A172 (cell line): ENCODE measurements around the gene METTL9. TPM values are rescaled to one million over a fixed set of nuclear protein-coding genes. Genes with fewer than 3 reads are reported as not detected.
"Not testable (repeated sequence)": the region's sequence is repeated elsewhere in the genome, so short reads cannot be mapped to it uniquely, and the experiment has no call there.

Experiments used
- DNase-seq: peaks from one replicate; pipeline ENCODE4 v3.0.0-alpha.2; 2015; ENCODE audit warnings: low spot score
- total RNA-seq: library from RNA; depleted of rRNA; stranded (reverse); fragments of >200 nt; shearing (Covaris generic); gene quantifications from 2 replicates; pipeline ENCODE4 v1.2.3, GENCODE V29; 2014

The METTL9 gene
- total RNA-seq, 1 experiment from 2014 or later: 120 TPM

DNA sequence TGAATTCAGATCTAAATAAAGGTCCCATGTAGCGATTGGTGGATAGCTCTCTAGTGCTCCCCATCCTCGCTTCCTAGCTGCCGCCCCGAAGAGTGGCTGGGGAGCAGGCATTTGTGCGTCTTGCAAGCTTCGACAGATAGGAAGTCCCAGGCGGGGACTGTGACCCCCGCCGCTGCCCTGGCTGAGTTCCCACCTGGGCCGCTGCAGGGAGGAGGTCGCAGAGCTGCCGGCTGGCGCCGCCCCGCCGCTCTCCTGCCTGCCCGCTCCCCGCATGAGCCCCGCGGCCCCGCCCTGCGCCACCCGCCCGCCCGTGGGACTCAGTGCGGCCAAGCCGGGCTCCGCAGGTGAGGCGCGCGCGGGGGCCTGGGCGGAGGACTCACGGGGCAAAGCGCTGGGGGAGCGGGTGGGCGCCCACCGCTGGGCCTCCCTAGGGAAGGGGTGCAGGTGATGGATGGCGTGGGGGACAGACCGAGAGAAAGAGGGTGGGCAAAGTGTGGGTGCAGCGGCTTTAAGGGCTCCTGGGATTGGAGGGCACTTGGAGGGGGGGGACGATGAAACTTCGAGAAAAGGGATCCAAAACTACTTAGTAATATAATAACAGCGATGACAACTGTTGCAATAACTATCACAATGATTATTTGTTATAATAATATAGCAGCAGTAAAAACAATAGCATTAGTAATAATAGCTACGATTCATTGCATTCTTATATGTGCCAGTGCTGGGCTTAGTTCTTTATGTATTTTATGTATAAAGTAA lies 64.7 kb downstream of the METTL9 start, which contains the start of gene OTOA:
Gene OTOA, plus strand, starts transcription at position 80 of the 759 bp plus-strand sequence. CDS start 14,547 bp downstream, outside the sequence.
- DNase-seq: no peak

DNA sequence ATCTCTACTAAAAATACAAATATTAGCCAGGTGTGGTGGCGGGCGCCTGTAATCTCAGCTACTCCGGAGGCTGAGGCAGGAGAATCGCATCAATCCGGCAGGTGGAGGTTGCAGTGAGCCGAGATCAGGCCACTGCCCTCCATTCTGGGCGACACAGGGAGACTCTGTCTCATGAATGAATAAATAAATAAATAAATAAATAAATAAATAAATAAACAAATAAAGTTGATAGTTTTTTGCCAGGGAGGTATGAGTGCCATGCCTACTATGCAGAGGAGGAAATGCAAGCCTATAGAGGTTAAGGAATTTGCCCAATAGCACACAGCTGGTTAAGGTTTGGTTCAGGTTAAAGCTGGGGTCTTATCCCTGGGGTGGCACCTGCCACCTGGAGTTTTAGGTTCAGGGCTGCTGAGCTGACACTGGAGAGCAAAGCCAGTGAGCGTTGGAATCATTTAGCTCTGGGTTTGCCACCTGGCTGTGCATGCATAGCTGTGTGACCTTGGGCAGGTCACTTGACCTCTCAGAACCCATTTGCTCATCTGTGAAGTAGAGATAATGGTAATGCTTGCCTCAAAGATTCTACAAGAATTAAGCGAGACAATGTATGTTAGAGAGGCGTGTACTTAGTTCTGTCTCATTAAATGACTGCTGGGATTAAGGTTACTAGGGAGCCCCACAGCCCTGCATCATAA lies 65.6 kb downstream of the METTL9 start:
- no peak for DNase-seq

DNA sequence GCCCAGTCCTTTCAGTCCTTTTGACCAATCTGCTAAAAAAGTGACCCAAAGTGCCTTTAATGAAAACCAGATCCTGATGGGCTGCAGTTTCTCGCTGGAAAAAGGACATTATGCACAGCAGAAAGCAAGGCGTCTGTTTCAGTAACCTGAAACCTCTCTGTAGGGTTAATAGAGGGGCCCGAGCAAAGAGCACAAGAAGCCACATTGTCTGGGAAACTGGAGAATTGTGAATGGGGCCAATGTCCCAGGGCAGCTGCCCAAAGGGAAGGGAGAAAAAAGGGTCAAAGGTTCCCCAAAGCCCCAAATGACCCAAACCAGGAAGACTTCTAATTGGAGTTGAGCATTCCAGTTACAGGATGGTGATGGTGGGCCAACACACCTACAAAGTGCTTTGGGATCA lies 67.4 kb downstream of the METTL9 start:
- no peak for DNase-seq

DNA sequence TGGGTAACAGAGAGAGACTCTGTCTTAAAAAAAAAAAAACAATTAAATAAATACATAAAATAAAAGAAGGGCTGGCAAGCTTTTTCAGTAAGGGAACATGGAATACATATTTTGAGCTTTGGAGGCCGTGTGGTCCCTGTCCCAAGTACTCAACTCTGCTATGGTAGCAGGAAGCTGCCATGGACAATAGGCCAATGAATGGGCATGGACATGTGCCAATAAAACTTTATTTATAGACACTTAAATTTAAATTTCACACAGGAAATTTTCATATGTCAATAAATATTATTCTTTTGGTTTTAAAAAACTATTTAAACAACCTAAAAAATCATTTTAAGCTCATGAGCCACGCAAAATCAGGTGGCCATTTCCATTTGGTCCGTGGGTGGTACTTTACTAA lies 68.2 kb downstream of the METTL9 start:
- DNase-seq: no peak

DNA sequence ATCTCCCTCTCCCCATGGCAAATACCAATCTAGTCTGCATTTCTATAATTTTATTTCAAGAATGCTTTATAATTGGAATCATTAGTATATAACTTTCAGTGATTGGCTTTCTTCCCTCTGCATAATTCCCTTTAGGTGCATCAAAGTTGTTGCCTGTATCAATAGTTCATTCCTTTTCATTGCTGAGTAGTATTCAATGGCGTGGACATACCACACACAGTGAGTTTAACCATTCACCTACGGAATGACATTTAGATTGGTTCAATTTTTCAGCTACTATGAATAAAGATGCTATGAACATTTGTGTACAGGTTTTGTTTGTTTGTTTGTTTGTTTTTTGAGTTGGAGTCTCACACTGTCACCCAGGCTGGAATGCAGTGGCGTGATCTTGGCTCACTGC lies 74.1 kb downstream of the METTL9 start:
- DNase-seq: no peak

DNA sequence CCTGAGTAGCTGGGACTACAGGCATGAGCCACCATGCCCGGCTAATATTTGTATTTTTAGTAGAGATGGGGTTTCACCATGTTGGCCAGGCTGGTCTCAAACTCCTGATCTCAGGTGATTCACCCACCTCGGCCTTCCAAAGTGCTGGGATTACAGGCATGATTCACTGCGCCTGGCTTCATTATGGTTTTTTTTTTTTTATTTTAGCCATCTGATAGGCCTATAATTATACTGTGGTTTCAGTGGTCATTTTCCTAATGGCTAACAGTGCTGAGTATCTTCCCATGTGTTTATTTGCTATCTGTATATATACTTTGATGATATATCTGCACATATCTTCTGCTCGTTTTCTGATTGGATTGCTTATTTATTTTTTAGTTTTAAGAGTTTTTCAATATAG lies 75.1 kb downstream of the METTL9 start:
- DNase-seq: peak; percentile 69

DNA sequence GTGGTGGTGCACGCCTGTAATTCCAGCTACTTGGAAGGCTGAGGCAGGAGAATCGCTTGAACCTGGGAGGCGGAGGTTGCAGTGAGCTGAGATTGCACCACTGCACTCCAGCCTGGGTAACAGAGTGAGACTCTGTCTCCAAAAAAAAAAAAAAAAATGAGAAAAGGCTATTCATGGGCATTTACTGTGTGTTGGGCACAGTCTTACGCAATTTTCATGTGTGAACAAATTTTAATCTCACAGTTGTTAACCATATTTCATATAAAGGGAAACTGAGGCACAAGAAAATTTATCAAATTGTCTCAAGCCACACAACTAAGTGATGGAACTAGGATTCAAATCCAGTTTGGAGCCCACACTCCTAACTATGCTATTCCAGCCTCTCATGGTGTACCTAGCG lies 81.3 kb downstream of the METTL9 start:
- not testable (repeated sequence) for DNase-seq

DNA sequence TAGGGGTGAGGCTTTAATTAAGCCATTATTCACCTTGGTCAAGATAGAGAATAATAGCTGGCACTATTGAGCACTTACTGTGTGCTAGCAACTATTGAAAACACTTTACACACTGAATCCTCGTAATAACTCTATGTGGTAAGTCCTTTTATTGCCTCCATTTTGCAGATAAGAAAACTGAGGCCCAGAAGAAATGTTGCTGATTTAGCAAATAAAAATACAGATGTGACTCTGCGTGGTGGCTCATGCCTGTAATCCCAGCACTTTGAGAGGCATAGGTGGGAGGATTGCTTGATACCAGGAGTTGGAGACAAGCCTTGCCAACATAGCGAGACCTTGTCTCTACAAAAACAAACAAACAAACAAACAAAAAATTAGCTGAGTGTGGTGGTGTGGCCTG lies 83.8 kb downstream of the METTL9 start:
- DNase-seq: no peak

DNA sequence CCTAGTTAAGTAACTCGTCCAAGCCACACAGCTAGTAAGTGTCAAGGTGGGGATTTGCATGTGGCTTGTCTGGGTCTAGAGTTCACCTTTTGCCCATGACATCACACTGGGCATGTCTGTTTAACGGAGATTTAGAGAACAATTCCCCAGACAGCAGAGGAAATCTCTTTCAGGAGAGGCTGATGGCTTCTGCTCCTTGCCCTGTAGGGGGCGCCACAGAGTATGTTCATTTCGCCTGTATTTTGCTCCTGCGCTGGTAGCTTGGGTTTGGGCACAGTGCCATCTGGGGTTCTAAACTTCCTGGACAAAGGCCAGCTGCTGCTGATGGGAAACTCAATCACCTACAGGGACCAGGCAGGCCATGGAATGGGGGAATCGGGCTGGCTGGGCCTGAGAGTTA lies 84.8 kb downstream of the METTL9 start:
- DNase-seq: no peak

DNA sequence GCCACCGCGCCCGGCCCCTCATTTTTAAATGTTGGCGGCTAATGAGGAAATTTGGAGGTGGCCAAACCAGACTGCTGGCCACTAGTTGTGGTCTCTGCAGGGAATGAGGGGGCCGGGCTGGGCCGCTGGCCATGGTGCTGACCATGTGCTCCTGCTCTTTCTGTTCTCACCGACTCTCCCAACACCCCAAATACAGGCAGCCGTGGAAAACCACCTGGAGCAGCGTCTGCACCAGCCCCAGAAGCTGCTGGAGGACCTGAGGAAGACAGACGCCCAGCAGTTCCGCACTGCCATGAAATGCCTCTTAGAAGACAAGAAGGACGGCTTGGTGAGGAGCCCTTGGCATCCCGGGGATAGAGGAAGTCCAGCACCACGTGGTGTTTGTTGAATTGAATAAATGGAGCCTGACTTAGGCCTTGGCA lies 85.7 kb downstream of the METTL9 start:
- DNase-seq: no peak

DNA sequence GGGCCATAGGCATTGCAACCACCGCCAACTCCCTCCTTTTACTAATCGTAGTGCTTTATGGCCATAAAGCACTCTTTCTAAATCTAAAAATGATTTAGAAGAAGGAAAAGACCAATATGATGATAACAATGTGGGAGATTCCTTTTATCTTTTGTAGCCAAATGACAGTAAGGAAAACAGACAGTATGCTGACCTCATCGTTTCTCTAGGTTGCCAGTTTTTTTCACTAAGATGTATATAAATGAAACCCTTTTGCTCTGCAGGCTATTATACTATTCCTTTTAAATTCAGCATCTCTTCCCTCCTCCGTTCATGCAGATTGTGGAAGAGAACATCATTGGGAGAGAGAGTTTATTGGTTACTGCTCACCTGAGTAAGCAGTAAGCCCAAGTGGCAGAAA lies 89.7 kb downstream of the METTL9 start:
- no peak for DNase-seq

DNA sequence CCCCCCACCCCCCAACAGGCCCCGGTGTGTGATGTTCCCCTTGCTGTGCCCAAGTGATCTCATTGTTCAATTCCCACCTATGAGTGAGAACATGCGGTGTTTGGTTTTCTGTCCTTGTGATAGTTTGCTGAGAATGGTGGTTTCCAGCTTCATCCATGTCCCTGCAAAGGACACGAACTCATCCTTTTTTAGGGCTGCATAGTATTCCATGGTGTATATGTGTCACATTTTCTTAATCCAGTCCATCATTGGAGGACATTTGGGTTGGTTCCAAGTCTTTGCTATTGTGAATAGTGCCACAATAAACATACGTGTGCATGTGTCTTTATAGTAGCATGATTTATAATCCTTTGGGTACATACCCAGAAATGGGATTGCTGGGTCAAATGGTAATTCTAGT lies 91.6 kb downstream of the METTL9 start:
- not testable (repeated sequence) for DNase-seq

DNA sequence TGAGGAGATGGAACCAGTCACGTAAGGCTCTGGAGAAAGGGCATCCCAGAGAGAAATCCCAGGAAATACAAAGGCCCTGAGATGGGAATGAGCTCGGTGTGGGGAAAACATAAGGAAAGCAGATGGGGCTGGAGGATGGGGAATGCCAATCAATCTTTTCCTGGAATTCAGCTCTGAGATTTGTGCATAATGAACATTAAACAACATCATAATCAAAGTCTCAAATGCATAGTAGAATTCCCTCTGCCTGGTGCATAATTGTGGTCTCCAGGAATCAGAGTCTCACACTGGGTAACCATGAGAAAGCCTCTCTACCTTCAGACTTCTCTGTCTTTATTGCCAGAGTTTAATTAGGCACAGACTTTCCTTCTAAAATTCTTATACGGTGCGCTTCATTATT lies 95.2 kb downstream of the METTL9 start:
- DNase-seq: no peak

DNA sequence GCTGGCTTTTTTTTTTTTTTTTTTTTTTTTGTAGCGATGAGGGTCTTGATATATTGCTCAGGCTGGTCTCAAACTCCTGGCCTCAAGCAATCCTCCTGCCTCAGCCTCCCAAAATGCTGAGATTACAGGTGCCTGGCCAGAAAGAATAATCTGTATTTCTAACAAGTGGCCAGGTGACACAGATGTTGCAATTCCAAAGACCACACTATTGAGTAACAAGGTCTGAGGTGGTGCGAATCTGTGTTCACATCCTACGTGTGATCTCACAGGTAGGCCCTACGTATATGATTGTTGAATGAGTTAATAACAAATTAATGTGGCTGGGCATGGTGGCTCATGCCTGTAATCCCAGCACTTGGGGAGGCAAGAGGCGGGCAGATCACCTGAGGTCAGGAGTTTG lies 97.7 kb downstream of the METTL9 start:
- DNase-seq: no peak

DNA sequence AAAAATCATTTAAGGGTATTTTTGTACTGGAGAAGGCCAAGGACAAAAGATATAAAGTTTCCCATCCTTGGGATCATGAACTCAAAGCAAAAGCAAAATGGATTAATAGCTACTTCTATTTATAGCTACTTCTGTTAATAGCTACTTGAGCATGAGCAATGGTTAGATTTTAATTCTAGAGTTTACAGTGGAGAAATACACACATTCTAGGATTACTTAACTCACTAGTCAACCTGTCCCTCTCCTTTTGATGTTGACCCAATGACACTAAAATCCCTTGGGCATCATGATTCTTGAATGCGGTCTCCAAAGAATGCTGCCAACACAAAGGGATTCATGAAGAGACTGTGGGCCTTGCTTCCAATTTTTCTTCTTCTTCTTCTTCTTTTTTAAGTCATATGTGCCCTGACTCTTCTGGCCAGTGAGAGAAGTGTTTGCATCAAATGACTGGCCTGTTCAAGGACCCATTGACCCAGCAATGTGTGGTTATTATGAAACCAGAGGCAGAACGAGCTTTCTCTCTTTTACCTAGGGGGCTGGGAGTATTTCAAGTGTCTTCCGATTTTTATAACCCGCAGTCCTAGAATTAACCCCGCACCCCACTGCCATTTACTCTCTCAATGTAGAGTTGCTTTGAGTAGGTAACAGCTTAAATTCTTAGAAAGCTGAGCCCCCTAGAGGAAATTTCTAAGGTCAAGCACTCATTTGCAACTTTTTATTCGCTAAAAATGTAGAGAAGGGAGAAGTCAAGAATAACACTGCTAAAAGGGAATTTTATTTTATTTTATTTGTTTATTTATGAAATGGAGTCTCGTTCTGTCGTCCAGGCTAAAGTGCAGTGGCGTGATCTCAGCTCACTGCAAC lies 99.0 kb downstream of the METTL9 start:
- DNase-seq: no peak

DNA sequence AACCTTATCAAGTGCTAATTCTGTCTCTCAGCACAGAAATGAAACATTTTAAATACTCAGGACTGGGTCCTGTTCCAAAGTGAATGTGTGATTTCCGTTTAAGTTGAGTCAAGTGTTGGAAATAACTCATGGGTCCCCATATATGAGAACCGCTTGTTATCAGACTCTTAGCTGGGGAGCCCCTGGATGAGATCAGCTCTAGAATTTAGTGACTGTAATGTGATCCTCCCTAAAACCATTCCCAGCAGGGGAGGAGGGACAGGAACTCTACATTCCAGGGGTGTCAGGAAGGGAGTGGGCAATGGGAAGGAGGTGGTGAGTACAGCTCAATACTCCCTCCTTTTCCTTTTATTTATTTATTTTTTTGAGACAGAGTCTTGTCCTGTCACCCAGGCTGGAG lies 101.9 kb downstream of the METTL9 start:
- DNase-seq: no peak

DNA sequence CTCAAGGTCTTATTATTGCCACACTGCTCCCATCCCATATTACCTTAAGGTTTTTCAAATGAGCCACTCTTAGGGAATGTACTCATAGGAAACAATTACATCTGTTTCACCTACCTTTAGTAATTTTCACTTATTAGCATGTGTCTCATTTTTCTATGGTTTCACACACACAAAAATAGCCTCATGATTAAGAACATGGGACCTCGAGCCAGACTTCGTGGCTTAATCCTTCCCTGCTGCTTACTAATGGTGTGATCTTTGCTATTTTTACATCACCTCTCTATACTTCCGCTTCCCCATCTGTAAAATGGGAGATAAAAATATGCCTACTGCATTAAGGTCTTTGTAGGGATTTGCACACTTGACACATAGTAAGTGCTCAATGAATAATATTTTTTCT lies 102.9 kb downstream of the METTL9 start:
- no peak for DNase-seq

DNA sequence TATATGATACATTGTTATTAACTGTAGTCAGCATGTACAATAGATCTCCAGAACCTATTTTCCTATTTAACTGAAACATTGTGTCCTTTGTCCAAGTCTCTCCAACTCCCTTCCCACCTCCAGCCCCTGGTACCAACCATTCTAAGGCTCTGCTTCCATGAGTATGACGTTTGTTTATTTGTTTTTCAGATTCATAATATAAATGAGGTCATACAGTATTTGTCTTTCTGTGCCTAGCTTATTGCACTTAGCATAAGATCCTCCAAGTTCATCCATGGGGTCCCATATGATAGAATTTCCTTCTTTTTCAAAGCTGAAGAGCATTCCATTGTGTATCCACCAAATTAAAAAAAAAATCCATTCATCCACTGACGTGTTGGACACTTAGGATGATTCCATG lies 103.8 kb downstream of the METTL9 start:
- DNase-seq: no peak

DNA sequence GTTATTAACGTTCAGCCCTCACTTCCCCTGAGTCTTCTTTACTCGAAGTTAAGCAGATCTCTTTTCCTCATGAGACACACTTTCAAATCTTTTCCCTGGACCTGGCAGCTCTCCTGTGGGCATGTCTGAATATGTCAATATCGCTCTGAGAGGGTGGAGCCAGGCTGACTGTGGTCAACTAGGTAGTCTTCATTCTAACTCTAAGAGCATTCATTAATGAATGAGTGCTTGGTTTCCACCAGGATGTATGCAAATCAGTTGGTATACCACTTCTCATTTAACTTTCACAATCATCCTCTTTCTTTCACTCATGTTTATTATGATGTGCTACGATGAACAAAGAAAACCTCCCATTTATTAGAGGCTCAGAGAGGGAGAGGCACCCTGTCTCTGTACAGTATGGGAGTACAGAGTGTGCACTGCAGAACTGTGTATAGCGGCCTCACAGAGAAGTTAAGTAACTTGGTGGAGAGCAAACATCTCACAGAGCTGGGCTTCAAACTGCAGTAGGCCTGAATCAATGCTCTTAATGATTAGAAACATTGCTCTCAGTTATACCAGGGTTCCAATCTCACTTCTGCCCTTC lies 104.3 kb downstream of the METTL9 start:
- DNase-seq: no peak

DNA sequence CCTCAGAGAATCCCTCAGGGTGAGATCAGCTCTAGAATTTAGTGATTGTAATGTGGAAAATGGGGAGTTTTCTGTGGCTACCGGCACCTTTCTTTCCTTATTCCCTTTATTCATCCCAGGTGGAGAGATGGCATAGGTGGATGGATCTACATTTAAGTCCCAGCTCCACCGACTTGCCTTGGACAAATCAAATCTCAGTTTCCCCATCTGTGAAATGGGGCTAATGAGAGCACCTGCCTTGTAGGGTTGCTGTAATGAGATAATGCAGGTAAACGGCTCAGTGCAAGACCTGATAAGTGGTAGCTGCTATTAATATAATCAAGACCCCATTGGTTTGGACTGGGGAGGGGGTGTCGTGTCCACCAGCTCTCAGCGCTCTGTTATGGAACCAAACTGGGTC lies 104.9 kb downstream of the METTL9 start:
- DNase-seq: no peak

DNA sequence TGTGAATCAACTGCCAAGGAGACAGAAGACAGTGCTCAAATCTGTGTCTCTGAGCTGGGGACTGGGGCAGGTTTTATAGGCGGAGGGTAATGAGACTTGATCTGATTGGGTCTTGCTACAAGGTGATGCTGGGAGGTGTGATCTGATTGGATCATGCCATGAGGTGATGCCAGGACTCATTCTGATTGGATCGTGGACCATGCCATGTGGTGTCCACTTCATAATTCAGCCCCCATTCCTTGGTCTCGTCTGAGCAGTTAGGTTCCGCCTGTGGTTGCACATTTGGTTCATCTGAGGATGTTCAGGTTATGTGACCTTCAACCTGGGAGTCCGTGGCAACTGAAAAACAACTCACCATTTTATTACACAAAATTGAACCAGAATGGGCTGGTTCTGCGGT lies 105.4 kb downstream of the METTL9 start:
- DNase-seq: no peak
